A549 (cell line): ENCODE data around the gene EPS8. TPM values are rescaled to one million over a fixed set of nuclear protein-coding genes. Genes with fewer than 3 reads are reported as not detected.
A peak's percentile ranks its signal among the peaks of the same experiment; 100 is the strongest.

ENCODE experiments used
- ATAC-seq, 2 experiments: fragments of 200-7000 bp in 1 of 2; fragments of >200 bp in 1 of 2; cut with Nextera tagmentation in 1 of 2; cut with Tn5 transposase in 1 of 2; 3 replicates each; pipeline versions ENCODE4 v1.8.0 to v1.9.1; 2018 to 2020; ENCODE audit warnings: mild to moderate bottlenecking in 1 of 2, moderate library complexity in 1 of 2
- CTCF ChIA-PET: fragments of 300-600 bp; sonication (Branson Sonifier 250); formaldehyde crosslinking; extraction: SDS; loops from one replicate; lab custom pipeline; 2021; ENCODE audit warnings: antibody characterized with exemption, inconsistent platforms; lab: Yijun Ruan, JAX
- POLR2A ChIA-PET: fragments of 350-600 bp; formaldehyde crosslinking; extraction: SDS; loops from one replicate; lab custom pipeline; 2021; ENCODE audit warnings: antibody characterized with exemption, inconsistent platforms; lab: Yijun Ruan, JAX
- DNase-seq, 2 experiments: peaks; one replicate each; pipeline versions ENCODE4 v3.0.0 to v3.0.0-alpha.2; 2011 to 2016; ENCODE audit warnings: low read depth in 1 of 2, low spot score in 1 of 2
- FAIRE-seq: peaks from 2 replicates; lab custom pipeline; 2011; peaks lifted over from hg19 to GRCh38; lab: Jason Lieb, UNC
- H3K27ac ChIP-seq, 2 experiments: fragments of >200 bp; sonication (Bioruptor Twin); formaldehyde crosslinking; 3 replicates each; pipeline ENCODE4 v1.5.1; 2016 to 2017
- H3K4me1 ChIP-seq: fragments of >200 bp; sonication (Bioruptor Twin); formaldehyde crosslinking; 3 replicates; pipeline ENCODE4 v1.6.1; 2016
- H3K4me2 ChIP-seq: fragments of >200 bp; sonication (Bioruptor Twin); formaldehyde crosslinking; 3 replicates; pipeline ENCODE4 v1.6.1; 2016
- H3K4me3 ChIP-seq: fragments of >200 bp; sonication (Bioruptor Twin); formaldehyde crosslinking; 3 replicates; pipeline ENCODE4 v1.5.1; 2016
- H3K9me3 ChIP-seq: fragments of >200 bp; sonication (Bioruptor Twin); formaldehyde crosslinking; 3 replicates; pipeline ENCODE4 v1.6.1; 2016
- CBX2 ChIP-seq: fragments of 200-600 bp; sonication (generic); IDR thresholded peaks from 2 replicates; pipeline ENCODE4 v1.6.1; 2016; ENCODE audit warnings: low read depth, mild to moderate bottlenecking, borderline replicate concordance
- CEBPB ChIP-seq, 2 experiments: fragments of >200 bp in 1 of 2; sonication (Bioruptor Twin) in 1 of 2; formaldehyde crosslinking in 1 of 2; IDR thresholded peaks; 2 replicates each; pipeline ENCODE4 v1.6.1; 2012 to 2016
- CHD4 ChIP-seq: fragments of 200-600 bp; sonication (generic); IDR thresholded peaks from 2 replicates; pipeline ENCODE4 v1.6.1; 2016; ENCODE audit warnings: antibody characterized with exemption, mild to moderate bottlenecking, borderline replicate concordance
- EHMT2 ChIP-seq: fragments of 200-600 bp; sonication (generic); IDR thresholded peaks from 2 replicates; pipeline ENCODE4 v1.6.1; 2016; ENCODE audit warnings: antibody characterized with exemption, low read depth, mild to moderate bottlenecking, moderate library complexity
- ESRRA ChIP-seq: fragments of 150-350 bp; IDR thresholded peaks from 2 replicates; pipeline ENCODE4 v1.6.1; 2014; ENCODE audit warnings: mild to moderate bottlenecking, low read length, borderline replicate concordance
- FOSL2 ChIP-seq, 2 experiments: fragments of 450-650 bp in 1 of 2; fragments of >200 bp in 1 of 2; sonication (Bioruptor Twin) in 1 of 2; formaldehyde crosslinking; IDR thresholded peaks; 2 replicates each; pipeline versions ENCODE4 v1.5.0 to v1.6.1; 2016 to 2020; ENCODE audit warnings: mild to moderate bottlenecking in 1 of 2, moderate library complexity in 1 of 2
- GATA3 ChIP-seq: IDR thresholded peaks from 2 replicates; pipeline ENCODE4 v1.6.1; 2012; ENCODE audit warnings: borderline replicate concordance
- HOXB5 ChIP-seq: fragments of 250-450 bp; sonication (Bioruptor Pico); IDR thresholded peaks from 2 replicates; pipeline ENCODE4 v1.5.0; 2020; ENCODE audit warnings: mild to moderate bottlenecking, moderate library complexity
- KDM1A ChIP-seq: fragments of 200-600 bp; sonication (generic); IDR thresholded peaks from 2 replicates; pipeline ENCODE4 v1.6.1; 2016; ENCODE audit warnings: low read depth, mild to moderate bottlenecking
- MAZ ChIP-seq: fragments of 150-350 bp; IDR thresholded peaks from 2 replicates; pipeline ENCODE4 v1.6.1; 2014; ENCODE audit warnings: antibody characterized with exemption, low read depth, low read length, borderline replicate concordance
- MYC ChIP-seq: IDR thresholded peaks from 2 replicates; pipeline ENCODE4 v1.6.1; 2012; ENCODE audit warnings: mild to moderate bottlenecking, inconsistent platforms, low read length, improper control_type of control experiment, borderline replicate concordance
- NFE2L2 ChIP-seq: fragments of 150-350 bp; conservative IDR thresholded peaks from 2 replicates; pipeline ENCODE4 v1.6.1; 2014; ENCODE audit warnings: low read length
- POLR2A ChIP-seq: IDR thresholded peaks from 2 replicates; pipeline ENCODE4 v1.6.1; 2012; ENCODE audit warnings: mild to moderate bottlenecking, low read length
- POLR2AphosphoS2 ChIP-seq: conservative IDR thresholded peaks from 2 replicates; pipeline ENCODE4 v1.6.1; 2012; ENCODE audit warnings: low read length, improper control_type of control experiment, inconsistent platforms
- RARB ChIP-seq: fragments of 250-450 bp; sonication (Bioruptor Pico); IDR thresholded peaks from 2 replicates; pipeline ENCODE4 v1.8.0; 2021; ENCODE audit warnings: mild to moderate bottlenecking, moderate library complexity
- RNF2 ChIP-seq: fragments of 200-600 bp; sonication (generic); IDR thresholded peaks from 2 replicates; pipeline ENCODE4 v1.6.1; 2016; ENCODE audit warnings: low read depth, mild to moderate bottlenecking, antibody characterized with exemption, moderate library complexity, borderline replicate concordance
- SREBF2 ChIP-seq: fragments of 450-650 bp; IDR thresholded peaks from 2 replicates; pipeline ENCODE4 v1.6.1; 2014; ENCODE audit warnings: mild to moderate bottlenecking, moderate library complexity
- TFCP2L1 ChIP-seq: fragments of 250-450 bp; sonication (Bioruptor Pico); IDR thresholded peaks from 2 replicates; pipeline ENCODE4 v1.5.0; 2021; ENCODE audit warnings: mild to moderate bottlenecking
- TP53 ChIP-seq: fragments of 250-450 bp; sonication (Bioruptor Pico); IDR thresholded peaks from 2 replicates; pipeline ENCODE4 v1.5.0; 2021; ENCODE audit warnings: mild to moderate bottlenecking, moderate library complexity
- ZFP36 ChIP-seq: fragments of 450-650 bp; IDR thresholded peaks from 2 replicates; pipeline ENCODE4 v1.6.1; 2014; ENCODE audit warnings: borderline replicate concordance; ENCODE audit not compliant: partially characterized antibody
- WGBS: methylation state at CpG from one replicate; pipeline ENCODE4 v1.1.6; 2017; ENCODE audit errors: missing lambda C conversion rate; 5-methylcytosine and 5-hydroxymethylcytosine counted together
- polyA plus RNA-seq, 4 experiments: library from polyadenylated mRNA; depleted of rRNA in 3 of 4; stranded (reverse); fragments of >200 nt; fragmentation: RNase III in 1 of 4; extraction: RNeasy Plus Mini Kit Qiagen cat#74134 plus additional on column Dnase treatment in 1 of 4; gene quantifications; 2 replicates in 3 of 4; 3 replicates in 1 of 4; pipeline ENCODE4 v1.2.3, GENCODE V29; 2011 to 2017
- TF ChIP-seq, protein P1 (sequence below): IDR thresholded peaks from 2 replicates; pipeline ENCODE4 v1.6.1; 2012
- TF ChIP-seq, protein P2 (sequence below): fragments of 250-450 bp; sonication (Bioruptor Pico); IDR thresholded peaks from 2 replicates; pipeline ENCODE4 v1.5.0; 2021; ENCODE audit warnings: mild to moderate bottlenecking, moderate library complexity, borderline replicate concordance
- TF ChIP-seq, protein P3 (sequence below): fragments of 200-600 bp; sonication (generic); IDR thresholded peaks from 2 replicates; pipeline ENCODE4 v1.6.1; 2016; ENCODE audit warnings: antibody characterized with exemption, mild to moderate bottlenecking, moderate library complexity
- TF ChIP-seq, protein P4 (sequence below): fragments of >200 bp; sonication (Bioruptor Twin); formaldehyde crosslinking; IDR thresholded peaks from 3 replicates; pipeline ENCODE4 v1.6.1; 2016
- TF ChIP-seq, protein P5 (sequence below): fragments of >200 bp; sonication (Bioruptor Twin); formaldehyde crosslinking; IDR thresholded peaks from 2 replicates; pipeline ENCODE4 v1.6.1; 2016
- TF ChIP-seq, protein P6 (sequence below): fragments of >200 bp; sonication (Bioruptor Twin); formaldehyde crosslinking; IDR thresholded peaks from 3 replicates; pipeline ENCODE4 v1.5.1; 2016
- TF ChIP-seq, protein P7 (sequence below): fragments of 450-650 bp; IDR thresholded peaks from 2 replicates; pipeline ENCODE4 v1.6.1; 2014; ENCODE audit warnings: antibody characterized with exemption

Gene EPS8
- polyA plus RNA-seq, 2 of the 4 experiments (the other 2 are of a cell fraction), result 25.1 to 101 TPM

DNA sequence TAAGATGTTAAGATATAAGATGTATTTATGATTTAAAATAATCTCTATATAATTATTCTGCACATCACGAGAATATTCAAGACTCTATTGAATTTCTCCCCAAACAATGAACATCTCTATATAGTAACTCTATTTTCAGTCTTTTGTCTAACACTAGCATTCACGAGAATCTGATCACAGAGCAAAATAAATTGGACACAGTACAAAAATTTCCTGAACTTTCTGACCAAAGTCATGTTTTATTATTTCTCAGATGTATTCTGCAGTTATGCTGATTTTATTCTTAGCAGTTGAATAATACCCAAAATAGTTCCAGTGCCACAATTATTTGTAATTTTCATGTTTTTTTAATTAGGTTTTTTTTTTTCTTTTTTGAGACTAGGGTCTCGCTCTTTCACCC, 19.6 kb downstream of the EPS8 start:
- FAIRE-seq (no peak), DNase-seq (no peak), ATAC-seq (no peak)
- H3K4me3 ChIP-seq, result no peak overlapping the region
- POLR2A ChIA-PET, result no interaction called here
- 0 out of 3 replicates have a peak overlapping the region, but pooled peaks have one; percentile 15 for H3K4me2 ChIP-seq
- WGBS, result 90% methylated on average over 3 of the region's 3 CpGs
- CTCF ChIA-PET, result no interaction called here
- peak overlapping the region in 1 of 2 experiments; percentile 61; a peak in 2 of 6 replicates for H3K27ac ChIP-seq
- H3K9me3 ChIP-seq, result no peaks in the 10 kb centered on the region
- TF ChIP-seq, protein P1, sequence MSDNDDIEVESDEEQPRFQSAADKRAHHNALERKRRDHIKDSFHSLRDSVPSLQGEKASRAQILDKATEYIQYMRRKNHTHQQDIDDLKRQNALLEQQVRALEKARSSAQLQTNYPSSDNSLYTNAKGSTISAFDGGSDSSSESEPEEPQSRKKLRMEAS, result no peak
- TF ChIP-seq TP53 (CRISPR knock-in tag) (no peak), POLR2AphosphoS2 (no peak), ESRRA (no peak), KDM1A (no peak), CBX2 (no peak), CHD4 (no peak), NFE2L2 (no peak), MYC (no peak)
- TF ChIP-seq, protein P2, sequence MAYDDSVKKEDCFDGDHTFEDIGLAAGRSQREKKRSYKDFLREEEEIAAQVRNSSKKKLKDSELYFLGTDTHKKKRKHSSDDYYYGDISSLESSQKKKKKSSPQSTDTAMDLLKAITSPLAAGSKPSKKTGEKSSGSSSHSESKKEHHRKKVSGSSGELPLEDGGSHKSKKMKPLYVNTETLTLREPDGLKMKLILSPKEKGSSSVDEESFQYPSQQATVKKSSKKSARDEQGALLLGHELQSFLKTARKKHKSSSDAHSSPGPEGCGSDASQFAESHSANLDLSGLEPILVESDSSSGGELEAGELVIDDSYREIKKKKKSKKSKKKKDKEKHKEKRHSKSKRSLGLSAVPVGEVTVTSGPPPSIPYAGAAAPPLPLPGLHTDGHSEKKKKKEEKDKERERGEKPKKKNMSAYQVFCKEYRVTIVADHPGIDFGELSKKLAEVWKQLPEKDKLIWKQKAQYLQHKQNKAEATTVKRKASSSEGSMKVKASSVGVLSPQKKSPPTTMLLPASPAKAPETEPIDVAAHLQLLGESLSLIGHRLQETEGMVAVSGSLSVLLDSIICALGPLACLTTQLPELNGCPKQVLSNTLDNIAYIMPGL (CRISPR knock-in tag), result no peak
- TF ChIP-seq, protein P3, sequence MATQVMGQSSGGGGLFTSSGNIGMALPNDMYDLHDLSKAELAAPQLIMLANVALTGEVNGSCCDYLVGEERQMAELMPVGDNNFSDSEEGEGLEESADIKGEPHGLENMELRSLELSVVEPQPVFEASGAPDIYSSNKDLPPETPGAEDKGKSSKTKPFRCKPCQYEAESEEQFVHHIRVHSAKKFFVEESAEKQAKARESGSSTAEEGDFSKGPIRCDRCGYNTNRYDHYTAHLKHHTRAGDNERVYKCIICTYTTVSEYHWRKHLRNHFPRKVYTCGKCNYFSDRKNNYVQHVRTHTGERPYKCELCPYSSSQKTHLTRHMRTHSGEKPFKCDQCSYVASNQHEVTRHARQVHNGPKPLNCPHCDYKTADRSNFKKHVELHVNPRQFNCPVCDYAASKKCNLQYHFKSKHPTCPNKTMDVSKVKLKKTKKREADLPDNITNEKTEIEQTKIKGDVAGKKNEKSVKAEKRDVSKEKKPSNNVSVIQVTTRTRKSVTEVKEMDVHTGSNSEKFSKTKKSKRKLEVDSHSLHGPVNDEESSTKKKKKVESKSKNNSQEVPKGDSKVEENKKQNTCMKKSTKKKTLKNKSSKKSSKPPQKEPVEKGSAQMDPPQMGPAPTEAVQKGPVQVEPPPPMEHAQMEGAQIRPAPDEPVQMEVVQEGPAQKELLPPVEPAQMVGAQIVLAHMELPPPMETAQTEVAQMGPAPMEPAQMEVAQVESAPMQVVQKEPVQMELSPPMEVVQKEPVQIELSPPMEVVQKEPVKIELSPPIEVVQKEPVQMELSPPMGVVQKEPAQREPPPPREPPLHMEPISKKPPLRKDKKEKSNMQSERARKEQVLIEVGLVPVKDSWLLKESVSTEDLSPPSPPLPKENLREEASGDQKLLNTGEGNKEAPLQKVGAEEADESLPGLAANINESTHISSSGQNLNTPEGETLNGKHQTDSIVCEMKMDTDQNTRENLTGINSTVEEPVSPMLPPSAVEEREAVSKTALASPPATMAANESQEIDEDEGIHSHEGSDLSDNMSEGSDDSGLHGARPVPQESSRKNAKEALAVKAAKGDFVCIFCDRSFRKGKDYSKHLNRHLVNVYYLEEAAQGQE, result no peak
- TF ChIP-seq, protein P4, sequence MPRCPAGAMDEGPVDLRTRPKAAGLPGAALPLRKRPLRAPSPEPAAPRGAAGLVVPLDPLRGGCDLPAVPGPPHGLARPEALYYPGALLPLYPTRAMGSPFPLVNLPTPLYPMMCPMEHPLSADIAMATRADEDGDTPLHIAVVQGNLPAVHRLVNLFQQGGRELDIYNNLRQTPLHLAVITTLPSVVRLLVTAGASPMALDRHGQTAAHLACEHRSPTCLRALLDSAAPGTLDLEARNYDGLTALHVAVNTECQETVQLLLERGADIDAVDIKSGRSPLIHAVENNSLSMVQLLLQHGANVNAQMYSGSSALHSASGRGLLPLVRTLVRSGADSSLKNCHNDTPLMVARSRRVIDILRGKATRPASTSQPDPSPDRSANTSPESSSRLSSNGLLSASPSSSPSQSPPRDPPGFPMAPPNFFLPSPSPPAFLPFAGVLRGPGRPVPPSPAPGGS, result no peak
- peaks cover 39% of the 10 kb centered on the region for H3K4me1 ChIP-seq

DNA sequence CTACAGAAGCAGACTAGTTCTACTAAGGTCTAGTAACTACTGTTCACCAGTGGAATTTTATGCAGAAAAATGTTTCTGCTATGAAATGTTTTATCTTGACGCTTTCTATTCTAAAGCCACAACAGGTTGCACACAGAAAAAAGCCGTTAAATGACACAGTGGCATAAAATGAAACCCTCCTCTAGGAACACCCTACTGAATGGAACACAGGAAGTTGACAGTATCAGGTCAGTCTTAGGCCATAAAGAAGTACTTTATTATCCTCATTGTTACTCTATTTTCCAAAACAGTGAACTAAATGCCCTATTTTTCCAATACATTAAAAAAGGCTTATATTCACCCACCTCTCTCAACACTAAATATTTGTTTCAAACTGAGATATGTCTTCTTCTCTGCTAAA, 21.9 kb downstream of the EPS8 start:
- Histone ChIP-seq H3K4me3 (no peak overlapping the region), H3K4me1 (peaks cover 35% of the 10 kb centered on the region), H3K4me2 (no peak overlapping the region), H3K27ac (no peak overlapping the region), H3K9me3 (no peaks in the 10 kb centered on the region)
- no peak for DNase-seq
- 89% methylated on average over 2 of the region's 2 CpGs for WGBS
- no peak for FAIRE-seq
- no peak for ATAC-seq
- ChIA-PET CTCF (no interaction called here), POLR2A (no interaction called here)
- TF ChIP-seq CBX2 (no peak), RNF2 (no peak), EHMT2 (no peak), RARB (CRISPR knock-in tag) (no peak), TFCP2L1 (CRISPR knock-in tag) (no peak), HOXB5 (CRISPR knock-in tag) (no peak), ZFP36 (no peak), CEBPB (IDR thresholded peaks at IDR 0.05) (no peak), GATA3 (no peak), MAZ (no peak), FOSL2 (IDR thresholded peaks at IDR 0.05) (no peak), FOSL2 (CRISPR knock-in tag; IDR thresholded peaks at IDR 0.05) (no peak), POLR2A (no peak), SREBF2 (no peak)
- TF ChIP-seq, protein P5, sequence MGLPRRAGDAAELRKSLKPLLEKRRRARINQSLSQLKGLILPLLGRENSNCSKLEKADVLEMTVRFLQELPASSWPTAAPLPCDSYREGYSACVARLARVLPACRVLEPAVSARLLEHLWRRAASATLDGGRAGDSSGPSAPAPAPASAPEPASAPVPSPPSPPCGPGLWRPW, result no peak
- TF ChIP-seq, protein P6, sequence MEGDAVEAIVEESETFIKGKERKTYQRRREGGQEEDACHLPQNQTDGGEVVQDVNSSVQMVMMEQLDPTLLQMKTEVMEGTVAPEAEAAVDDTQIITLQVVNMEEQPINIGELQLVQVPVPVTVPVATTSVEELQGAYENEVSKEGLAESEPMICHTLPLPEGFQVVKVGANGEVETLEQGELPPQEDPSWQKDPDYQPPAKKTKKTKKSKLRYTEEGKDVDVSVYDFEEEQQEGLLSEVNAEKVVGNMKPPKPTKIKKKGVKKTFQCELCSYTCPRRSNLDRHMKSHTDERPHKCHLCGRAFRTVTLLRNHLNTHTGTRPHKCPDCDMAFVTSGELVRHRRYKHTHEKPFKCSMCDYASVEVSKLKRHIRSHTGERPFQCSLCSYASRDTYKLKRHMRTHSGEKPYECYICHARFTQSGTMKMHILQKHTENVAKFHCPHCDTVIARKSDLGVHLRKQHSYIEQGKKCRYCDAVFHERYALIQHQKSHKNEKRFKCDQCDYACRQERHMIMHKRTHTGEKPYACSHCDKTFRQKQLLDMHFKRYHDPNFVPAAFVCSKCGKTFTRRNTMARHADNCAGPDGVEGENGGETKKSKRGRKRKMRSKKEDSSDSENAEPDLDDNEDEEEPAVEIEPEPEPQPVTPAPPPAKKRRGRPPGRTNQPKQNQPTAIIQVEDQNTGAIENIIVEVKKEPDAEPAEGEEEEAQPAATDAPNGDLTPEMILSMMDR, result no peak
- TF ChIP-seq, protein P7, sequence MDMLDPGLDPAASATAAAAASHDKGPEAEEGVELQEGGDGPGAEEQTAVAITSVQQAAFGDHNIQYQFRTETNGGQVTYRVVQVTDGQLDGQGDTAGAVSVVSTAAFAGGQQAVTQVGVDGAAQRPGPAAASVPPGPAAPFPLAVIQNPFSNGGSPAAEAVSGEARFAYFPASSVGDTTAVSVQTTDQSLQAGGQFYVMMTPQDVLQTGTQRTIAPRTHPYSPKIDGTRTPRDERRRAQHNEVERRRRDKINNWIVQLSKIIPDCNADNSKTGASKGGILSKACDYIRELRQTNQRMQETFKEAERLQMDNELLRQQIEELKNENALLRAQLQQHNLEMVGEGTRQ, result no peak
- TF ChIP-seq, protein P1, result no peak
